Stimulated activated naive CD8-positive, alpha-beta T cell treated with anti-CD3 and anti-CD28 coated beads, Interleukin-15, Interleukin-2, amounts not matched to agents 100 ng/mL and 50 ng/mL, for 24 hours (primary cell): ENCODE results near the gene PTPRM.

Experiments used
- H3K27ac Mint-ChIP-seq: one replicate; pipeline ENCODE4 v1.8.0; 2021; ENCODE audit warnings: mild to moderate bottlenecking, mixed read lengths
- H3K27me3 Mint-ChIP-seq: one replicate; pipeline ENCODE4 v1.8.0; 2021; ENCODE audit warnings: mixed read lengths
- H3K36me3 Mint-ChIP-seq: one replicate; pipeline ENCODE4 v1.8.0; 2021; ENCODE audit warnings: low read depth, mixed read lengths
- H3K4me1 Mint-ChIP-seq: one replicate; pipeline ENCODE4 v1.8.0; 2021; ENCODE audit warnings: low read depth, mixed read lengths
- H3K4me3 Mint-ChIP-seq: one replicate; pipeline ENCODE4 v1.8.0; 2021; ENCODE audit warnings: mild to moderate bottlenecking, mixed read lengths
- H3K9me3 Mint-ChIP-seq: one replicate; pipeline ENCODE4 v1.8.0; 2021; ENCODE audit warnings: mixed read lengths

The PTPRM gene

DNA sequence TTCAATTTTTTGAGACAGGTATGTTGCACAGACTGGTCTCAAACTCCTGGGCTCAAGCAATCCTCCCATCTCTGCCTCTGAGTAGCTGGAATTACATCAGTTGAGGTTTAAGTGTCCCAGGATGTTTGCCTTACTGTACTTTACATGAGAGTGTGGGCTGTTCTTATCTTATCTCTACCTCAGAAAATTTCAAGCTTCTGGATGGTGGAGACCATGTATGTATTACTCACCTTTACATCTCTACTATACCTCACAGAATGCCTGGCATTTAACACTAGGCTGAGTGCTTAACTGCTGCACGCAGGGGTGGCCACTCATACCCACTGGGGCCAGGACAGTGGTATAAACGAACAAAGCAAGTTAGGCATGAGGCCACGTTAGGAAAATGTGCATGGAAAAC lies 770.1 kb downstream of the PTPRM start:
- Mint-ChIP-seq H3K36me3 (no peaks in the 10 kb centered on the region), H3K9me3 (no peaks in the 10 kb centered on the region), H3K27ac (no peak overlapping the region)

DNA sequence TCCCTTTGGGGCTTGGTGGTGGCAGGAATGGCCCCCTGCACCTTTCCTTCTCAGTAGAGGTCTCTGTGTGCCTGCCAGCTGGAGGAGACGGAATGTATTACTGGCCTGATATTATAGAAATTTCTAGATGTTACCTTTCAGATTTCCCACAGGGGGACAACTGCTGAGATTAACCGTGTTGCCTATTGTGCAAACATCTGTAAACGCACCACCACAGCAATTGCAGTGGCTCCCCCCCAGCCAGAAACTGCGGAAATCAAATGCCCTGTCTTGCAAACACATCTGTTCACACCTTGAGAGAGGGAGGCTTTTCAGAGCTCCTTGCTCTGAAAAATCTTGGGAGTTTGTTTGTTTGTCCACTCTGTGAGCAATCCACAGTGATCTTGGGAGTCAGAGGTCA lies 772.1 kb downstream of the PTPRM start:
- no peaks in the 10 kb centered on the region for H3K4me1 Mint-ChIP-seq
- H3K4me3 Mint-ChIP-seq: no peak overlapping the region
- H3K27ac Mint-ChIP-seq: no peak overlapping the region
- no peaks in the 10 kb centered on the region for H3K27me3 Mint-ChIP-seq
- H3K9me3 Mint-ChIP-seq: no peaks in the 10 kb centered on the region
- no peaks in the 10 kb centered on the region for H3K36me3 Mint-ChIP-seq

More for the DNA sequence above, 770.1 kb downstream of the PTPRM start:
- no peaks in the 10 kb centered on the region for H3K4me1 Mint-ChIP-seq
- H3K4me3 Mint-ChIP-seq: no peak overlapping the region
- no peaks in the 10 kb centered on the region for H3K27me3 Mint-ChIP-seq

DNA sequence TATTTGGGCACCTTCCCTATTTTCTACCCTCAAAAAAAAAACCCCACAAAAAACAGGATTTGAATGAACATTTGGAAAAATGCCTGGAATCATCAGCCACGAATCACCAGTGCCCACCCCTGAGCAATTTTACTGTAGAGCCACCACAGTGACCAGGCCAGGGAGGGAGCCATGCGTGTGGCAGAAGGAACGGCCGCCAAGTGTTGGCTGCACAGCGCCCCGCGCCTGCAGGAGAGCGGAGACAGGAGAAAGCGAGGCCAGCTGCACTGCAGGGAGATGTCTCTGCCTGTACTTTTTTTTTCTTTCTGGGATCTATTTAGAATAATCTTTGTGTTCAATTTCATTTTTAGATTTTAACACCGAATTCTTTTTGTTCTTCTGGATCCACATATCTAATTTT lies 772.8 kb downstream of the PTPRM start:
- Mint-ChIP-seq H3K27ac (no peak overlapping the region), H3K4me1 (no peaks in the 10 kb centered on the region), H3K9me3 (no peaks in the 10 kb centered on the region), H3K4me3 (no peak overlapping the region), H3K27me3 (no peaks in the 10 kb centered on the region), H3K36me3 (no peaks in the 10 kb centered on the region)

DNA sequence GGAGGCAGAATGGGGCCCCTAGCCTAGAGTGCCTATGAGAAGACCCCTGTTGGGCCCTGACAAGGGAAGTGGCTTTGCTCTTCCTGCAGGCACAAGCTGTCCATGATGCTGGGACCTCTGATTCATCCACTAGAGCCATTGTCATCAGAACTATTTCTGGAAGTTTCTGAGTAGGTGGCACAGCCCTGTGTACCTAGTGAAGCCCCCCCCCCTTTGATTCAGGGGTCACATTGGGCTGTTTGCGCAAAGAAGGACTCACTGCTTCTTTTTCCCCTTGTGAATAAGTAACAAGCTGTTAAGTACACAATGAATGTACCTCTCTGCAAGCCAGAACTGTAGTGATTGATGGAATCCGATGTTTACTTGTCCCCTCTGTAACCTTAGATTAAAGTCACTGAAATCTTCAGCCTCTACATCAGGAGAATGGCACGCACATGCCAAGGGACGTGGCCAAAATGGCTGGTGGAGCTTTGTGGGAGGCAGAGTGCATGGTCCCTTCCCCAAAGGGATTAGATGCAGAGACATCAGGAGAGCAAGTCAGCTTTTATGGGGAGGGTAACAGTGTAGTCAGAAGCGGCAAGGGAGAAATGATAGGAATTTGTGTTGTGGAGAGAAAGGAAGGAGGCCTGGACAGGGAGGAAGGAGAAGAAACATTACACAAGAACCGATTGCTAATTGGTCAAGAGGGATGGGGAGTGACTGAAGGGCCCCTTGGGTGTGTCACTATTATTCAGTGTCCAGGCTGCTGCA lies 774.5 kb downstream of the PTPRM start:
- H3K27me3 Mint-ChIP-seq: no peaks in the 10 kb centered on the region
- no peak overlapping the region for H3K4me3 Mint-ChIP-seq
- no peaks in the 10 kb centered on the region for H3K9me3 Mint-ChIP-seq
- no peaks in the 10 kb centered on the region for H3K4me1 Mint-ChIP-seq
- no peaks in the 10 kb centered on the region for H3K36me3 Mint-ChIP-seq
- no peak overlapping the region for H3K27ac Mint-ChIP-seq

DNA sequence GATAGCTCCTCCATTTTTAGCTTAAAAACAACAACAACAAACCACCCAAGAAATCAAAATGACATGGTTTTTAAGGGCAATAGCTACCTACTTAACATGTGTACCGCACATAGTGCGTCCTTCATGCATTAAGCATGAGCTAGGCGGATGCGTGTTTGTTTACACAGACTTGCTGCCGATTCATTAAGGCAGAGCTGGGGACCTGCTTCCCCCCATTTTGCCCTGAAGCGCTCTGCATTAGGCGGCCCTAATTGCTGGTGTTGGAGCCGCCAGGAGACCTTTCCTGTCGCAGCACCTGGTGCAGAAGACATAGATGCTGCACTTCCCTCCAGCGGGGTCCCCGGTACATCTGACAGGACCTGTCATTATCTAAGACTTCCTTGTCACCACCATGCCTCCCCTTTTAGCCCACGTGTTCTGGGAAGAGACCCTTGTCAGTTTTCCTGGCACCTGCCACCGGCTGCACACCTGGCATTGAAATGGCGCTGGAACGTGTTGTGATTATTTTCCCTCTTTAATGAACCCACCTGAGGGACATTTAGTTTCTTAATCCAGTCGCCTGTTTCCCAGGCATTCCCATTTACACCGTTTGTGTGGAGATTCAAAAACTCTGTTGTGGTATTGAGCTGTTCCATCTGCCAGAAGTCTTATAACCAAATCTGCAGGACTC lies 781.1 kb downstream of the PTPRM start:
- Mint-ChIP-seq H3K27me3 (peaks cover 2% of the 10 kb centered on the region), H3K36me3 (no peaks in the 10 kb centered on the region), H3K4me1 (no peaks in the 10 kb centered on the region), H3K27ac (no peak overlapping the region), H3K9me3 (peaks cover 3% of the 10 kb centered on the region), H3K4me3 (no peak overlapping the region)

DNA sequence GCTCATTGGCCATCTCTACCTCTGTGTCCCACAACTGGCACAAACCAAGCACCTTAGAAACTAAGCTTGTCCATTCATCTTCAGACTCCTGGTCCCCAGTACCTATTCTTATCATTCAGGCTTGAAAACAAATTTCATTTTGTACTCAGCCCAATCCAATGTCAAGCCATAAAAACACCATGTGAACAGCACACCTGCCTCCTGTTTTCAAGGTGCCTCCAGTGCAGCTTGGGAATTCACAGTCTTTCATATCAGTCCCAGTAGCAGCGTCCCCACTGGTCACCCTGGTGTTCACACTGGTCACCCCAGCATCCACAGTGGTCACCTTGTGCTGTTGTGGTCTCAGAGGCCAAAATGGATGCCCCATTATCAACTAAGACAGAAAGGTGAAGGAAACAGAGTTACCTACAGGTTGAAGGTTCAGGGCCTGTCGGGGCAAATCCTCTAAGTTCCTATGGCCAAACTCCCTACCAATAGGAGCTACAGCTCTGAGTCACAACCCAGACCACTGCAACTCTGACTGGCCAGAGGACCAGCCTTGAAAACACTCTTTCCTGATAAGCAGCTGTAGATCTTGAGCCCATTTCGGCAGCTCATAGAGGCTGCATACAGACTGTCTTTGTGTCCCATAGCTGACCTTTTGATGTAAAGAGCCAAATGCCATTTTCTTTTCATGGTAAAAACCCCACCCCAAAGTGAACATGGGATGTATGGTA lies 782.6 kb downstream of the PTPRM start:
- no peak overlapping the region for H3K4me3 Mint-ChIP-seq
- no peaks in the 10 kb centered on the region for H3K36me3 Mint-ChIP-seq
- H3K4me1 Mint-ChIP-seq: no peaks in the 10 kb centered on the region
- H3K9me3 Mint-ChIP-seq: peaks cover 3% of the 10 kb centered on the region
- peaks cover 4% of the 10 kb centered on the region for H3K27me3 Mint-ChIP-seq
- H3K27ac Mint-ChIP-seq: no peak overlapping the region

DNA sequence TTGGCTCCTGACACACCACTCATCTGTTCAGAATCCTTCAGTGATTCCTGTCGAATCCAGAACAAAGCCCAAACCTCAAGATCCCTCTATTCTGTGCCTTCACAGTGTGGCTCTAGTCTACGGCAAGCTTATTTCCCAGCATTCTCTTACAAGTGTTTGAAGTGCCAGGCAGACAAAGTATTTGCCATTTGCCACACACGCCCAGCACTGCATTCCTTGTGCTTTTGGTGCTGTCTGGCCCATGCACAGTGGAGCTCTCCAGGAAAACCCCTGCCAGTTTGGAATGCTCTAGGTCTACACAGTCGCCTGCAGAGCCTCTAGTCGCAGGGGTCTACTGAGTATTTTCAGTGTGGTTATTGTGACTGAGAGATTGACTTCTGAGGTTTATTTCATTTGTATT lies 783.5 kb downstream of the PTPRM start:
- Mint-ChIP-seq H3K27ac (no peak overlapping the region), H3K4me3 (no peak overlapping the region), H3K4me1 (no peaks in the 10 kb centered on the region), H3K36me3 (no peaks in the 10 kb centered on the region), H3K9me3 (peaks cover 3% of the 10 kb centered on the region), H3K27me3 (peaks cover 4% of the 10 kb centered on the region)

DNA sequence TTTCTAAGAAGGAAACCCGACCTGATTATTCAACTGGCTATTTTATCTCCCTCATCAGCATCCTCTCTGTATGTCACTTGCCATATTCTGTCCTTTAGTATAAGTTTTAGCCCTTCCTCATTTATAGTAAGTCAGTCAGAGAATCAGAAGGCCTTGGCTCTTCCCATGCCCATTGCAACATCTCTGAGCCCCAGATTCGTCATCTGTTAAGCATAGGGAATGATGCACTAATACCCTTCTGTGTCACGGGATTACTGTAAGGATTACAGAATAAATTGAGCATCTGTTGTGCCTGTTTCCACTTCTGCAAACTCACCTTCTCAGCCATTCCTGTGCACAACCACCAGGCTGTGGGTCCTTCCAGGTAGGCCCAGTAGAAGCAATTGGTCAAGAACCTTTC lies 784.0 kb downstream of the PTPRM start:
- peaks cover 4% of the 10 kb centered on the region for H3K27me3 Mint-ChIP-seq
- H3K9me3 Mint-ChIP-seq: peaks cover 3% of the 10 kb centered on the region
- no peak overlapping the region for H3K4me3 Mint-ChIP-seq
- H3K36me3 Mint-ChIP-seq: no peaks in the 10 kb centered on the region
- H3K4me1 Mint-ChIP-seq: no peaks in the 10 kb centered on the region
- H3K27ac Mint-ChIP-seq: no peak overlapping the region

DNA sequence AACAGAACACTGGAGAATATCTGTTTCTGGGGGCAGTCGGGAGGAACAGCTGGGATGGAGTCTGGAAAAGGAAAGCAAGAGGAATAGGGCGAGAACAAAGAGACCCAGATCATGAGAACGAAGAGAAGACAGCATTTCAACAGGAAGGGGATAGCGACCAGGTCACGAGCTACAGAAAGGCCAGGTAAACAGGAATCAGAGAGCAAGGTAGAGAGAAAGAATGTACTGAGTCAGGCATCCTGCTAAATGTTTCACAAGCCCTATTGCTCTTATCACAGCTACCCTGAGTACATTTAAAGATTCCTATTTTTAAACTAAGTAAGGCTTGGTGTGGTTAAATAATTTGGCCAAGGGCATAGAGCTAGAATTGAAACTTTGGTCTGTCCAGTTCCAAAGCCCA lies 787.2 kb downstream of the PTPRM start:
- no peaks in the 10 kb centered on the region for H3K4me1 Mint-ChIP-seq
- peaks cover 3% of the 10 kb centered on the region for H3K9me3 Mint-ChIP-seq
- H3K27ac Mint-ChIP-seq: no peak overlapping the region
- peaks cover 4% of the 10 kb centered on the region for H3K27me3 Mint-ChIP-seq
- H3K4me3 Mint-ChIP-seq: no peak overlapping the region
- no peaks in the 10 kb centered on the region for H3K36me3 Mint-ChIP-seq

DNA sequence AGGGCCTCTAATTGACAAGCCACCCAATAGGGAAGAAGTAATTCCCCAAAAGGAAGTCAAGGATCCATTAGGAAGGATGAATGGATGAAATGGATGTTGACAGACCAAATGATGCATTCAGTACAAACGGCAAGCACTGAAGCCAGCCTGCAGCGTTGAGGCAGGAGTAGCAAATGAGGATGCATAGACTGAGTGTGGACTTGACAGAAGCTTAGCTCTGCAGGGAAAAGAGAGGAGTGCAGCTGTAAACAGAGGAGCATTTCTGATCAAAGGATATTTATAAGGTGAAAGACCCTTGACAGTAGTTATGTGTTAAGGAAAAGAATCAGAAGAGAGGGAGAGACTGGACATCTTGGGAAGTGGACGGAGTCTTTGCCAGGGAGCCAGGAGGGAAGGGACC lies 788.9 kb downstream of the PTPRM start:
- Mint-ChIP-seq H3K36me3 (no peaks in the 10 kb centered on the region), H3K27me3 (peaks cover 5% of the 10 kb centered on the region), H3K4me1 (no peaks in the 10 kb centered on the region), H3K4me3 (no peak overlapping the region), H3K27ac (no peak overlapping the region), H3K9me3 (no peaks in the 10 kb centered on the region)

DNA sequence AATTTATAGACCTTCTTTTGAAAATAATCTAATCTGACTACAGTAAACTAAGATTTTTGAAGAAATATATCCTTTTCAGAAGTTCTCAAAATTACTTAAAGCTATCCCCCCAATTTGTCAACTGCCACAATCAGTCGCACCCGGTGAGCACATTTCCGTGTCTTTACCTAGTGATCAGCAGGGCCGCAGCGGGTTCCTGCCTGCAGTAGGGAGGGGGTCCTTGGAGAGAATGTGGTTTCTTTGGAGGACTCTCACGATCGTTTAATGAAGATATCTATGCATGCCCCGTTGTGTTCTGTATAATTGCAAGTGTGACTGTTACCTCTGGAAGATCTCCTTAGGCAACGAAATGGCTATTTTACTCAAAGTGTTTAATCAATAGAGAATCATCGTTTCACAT lies 790.2 kb downstream of the PTPRM start:
- Mint-ChIP-seq H3K4me3 (no peak overlapping the region), H3K36me3 (no peaks in the 10 kb centered on the region), H3K27me3 (peaks cover 7% of the 10 kb centered on the region), H3K9me3 (no peaks in the 10 kb centered on the region), H3K27ac (no peak overlapping the region), H3K4me1 (no peaks in the 10 kb centered on the region)

DNA sequence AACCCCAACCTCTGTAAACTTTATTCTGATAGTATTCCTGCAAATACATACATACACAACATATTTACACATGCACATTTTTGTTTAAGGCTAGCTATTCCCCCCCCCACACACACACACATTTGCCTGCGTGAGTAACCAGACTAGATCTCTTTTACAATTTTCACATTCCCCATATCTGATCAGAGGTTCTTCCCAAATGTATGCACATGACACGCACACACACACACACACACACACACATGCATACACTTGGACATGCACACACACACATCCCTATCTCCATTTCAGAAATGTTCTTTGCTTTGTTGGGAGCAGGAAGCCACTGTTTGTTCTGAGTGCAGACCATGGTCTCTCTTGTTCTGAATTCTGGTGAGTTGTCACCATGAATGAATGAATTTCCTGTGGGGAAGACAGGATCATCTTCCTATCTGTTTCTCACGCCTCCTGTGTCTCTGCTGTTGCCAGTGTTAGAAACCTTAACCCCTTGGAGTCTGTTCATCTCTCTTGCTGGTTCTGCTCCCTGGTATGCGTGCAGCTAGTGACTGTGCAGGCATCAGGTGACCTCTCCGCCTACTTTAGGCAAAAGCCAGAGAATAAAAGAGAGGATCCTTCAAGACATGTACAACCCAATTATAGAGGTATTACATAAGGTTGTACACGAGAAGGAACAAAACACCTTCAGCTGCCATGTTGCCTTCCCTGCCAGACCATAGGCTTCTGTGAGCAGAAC lies 791.1 kb downstream of the PTPRM start:
- H3K4me1 Mint-ChIP-seq: no peaks in the 10 kb centered on the region
- no peak overlapping the region for H3K4me3 Mint-ChIP-seq
- H3K27me3 Mint-ChIP-seq: peaks cover 5% of the 10 kb centered on the region
- H3K27ac Mint-ChIP-seq: no peak overlapping the region
- H3K36me3 Mint-ChIP-seq: no peaks in the 10 kb centered on the region
- no peaks in the 10 kb centered on the region for H3K9me3 Mint-ChIP-seq

DNA sequence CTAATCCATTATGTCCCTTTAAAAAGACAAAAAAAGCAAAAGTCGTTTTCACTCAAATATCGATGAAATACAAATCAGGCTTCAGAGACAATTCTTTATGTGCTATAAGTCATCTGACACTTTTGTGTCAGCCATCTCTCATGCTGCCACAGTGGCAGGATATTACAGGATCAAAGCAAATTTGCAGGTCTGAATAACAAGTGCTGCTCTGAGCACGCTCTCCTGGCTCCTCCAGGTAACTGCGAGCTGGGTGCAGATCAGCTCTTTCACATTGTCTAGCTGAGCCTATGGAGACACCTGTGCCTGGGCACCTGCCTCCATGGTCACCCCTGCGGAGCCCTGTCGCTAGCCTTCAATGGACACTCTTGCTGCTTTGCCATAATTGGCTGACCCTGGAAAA lies 792.0 kb downstream of the PTPRM start:
- Mint-ChIP-seq H3K27me3 (peaks cover 3% of the 10 kb centered on the region), H3K36me3 (no peaks in the 10 kb centered on the region), H3K4me3 (no peak overlapping the region), H3K27ac (no peak overlapping the region), H3K9me3 (no peaks in the 10 kb centered on the region), H3K4me1 (no peaks in the 10 kb centered on the region)

DNA sequence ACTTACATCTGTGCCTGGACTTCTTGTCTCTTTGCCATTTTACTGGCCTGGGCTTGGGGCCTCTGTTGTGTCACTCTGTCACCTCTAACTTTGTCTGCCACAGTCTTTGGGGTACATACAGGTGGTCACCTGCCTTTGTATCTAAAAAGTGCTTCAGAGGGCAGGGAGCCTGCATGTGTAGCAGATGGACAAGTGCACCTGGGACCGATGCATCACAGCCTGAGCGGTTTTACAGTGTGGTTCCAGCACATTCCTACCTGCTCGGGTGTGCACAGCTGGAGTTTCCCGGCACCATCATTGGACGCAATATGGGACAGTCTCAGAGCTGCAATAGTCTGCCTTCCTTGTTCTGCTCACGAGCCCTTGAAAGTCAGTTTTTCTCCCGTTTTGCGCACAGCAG lies 792.4 kb downstream of the PTPRM start:
- Mint-ChIP-seq H3K27me3 (peaks cover 7% of the 10 kb centered on the region), H3K27ac (no peak overlapping the region), H3K4me3 (no peak overlapping the region), H3K36me3 (no peaks in the 10 kb centered on the region), H3K4me1 (no peaks in the 10 kb centered on the region), H3K9me3 (no peaks in the 10 kb centered on the region)

DNA sequence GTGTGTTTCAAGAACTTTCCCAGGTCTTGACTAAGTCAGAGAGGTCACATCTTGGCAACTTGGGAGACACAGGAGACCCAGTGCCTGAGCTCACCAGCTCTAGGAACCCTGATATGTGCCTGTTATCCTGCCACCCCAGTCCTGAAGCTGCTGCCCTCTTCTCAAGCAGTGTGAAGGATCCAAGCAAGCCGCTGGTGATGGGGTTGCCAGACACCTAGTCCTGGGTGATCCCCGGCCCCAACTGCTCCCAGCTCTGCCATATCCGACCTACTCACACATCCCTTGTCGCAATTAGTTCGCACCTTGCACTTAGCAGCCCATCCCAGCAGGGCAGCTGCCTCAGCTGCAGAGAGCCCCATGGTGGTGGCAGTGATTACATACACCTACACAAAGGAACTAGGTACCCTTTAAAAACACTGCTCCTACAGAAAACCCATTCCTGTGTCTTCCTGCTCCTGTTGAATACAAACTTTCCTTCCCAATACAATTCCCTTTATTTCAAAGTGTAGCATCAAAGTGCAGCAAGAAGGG lies 794.9 kb downstream of the PTPRM start:
- H3K27ac Mint-ChIP-seq: no peak overlapping the region
- peaks cover 22% of the 10 kb centered on the region for H3K27me3 Mint-ChIP-seq
- H3K4me1 Mint-ChIP-seq: no peaks in the 10 kb centered on the region
- no peaks in the 10 kb centered on the region for H3K9me3 Mint-ChIP-seq
- no peak overlapping the region for H3K4me3 Mint-ChIP-seq
- no peaks in the 10 kb centered on the region for H3K36me3 Mint-ChIP-seq
